ENCODE measurements around the gene CHD1L. TPM values are rescaled to one million over a fixed set of nuclear protein-coding genes. Genes with fewer than 3 reads are reported as not detected.
"Not testable (repeated sequence)": the region's sequence is repeated elsewhere in the genome, so short reads cannot be mapped to it uniquely, and the experiment has no call there.

Gene CHD1L
- polyA plus RNA-seq, 3 donors = 40.4 to 65.6 (median 59.8) TPM

GRCh38 chr1:147252540-147252939, 10.1 kb downstream of the CHD1L start:
- no peak for DNase-seq

- no peak for DNase-seq
Measured at GRCh38 chr1:147260956-147261355, 18.5 kb downstream of the CHD1L start.

DNA sequence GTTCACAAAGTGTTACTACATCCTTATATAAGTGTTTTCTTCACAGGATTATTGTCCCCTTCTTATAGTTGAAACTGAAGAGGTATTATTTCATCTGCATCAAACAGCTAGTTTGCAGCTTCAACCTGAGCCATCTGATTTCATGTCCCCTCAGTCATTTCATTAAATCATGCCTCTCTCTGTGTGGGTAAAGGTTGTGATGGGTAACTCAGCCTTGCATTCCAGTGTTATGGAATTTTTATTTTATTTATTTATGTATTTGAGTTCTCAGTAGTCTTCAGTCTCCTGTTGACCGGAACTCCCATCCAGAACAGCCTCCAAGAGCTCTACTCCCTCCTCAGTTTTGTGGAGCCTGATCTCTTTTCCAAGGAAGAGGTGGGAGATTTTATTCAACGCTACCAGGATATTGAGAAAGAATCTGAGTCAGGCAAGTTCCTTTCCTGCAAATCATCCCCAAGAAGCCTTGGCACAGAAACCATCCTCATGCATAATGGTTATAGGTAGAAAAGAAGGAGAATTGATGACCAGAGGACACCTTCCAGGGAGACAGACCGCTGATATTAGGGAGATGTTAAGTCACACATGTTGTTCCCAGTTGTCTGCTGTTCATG, 21.8 kb downstream of the CHD1L start:
- DNase-seq = no peak

- DNase-seq = no peak
Measured at GRCh38 chr1:147266381-147266780, 23.9 kb downstream of the CHD1L start.

GRCh38 chr1:147267711-147268110, 25.2 kb downstream of the CHD1L start:
- DNase-seq = no peak

DNA sequence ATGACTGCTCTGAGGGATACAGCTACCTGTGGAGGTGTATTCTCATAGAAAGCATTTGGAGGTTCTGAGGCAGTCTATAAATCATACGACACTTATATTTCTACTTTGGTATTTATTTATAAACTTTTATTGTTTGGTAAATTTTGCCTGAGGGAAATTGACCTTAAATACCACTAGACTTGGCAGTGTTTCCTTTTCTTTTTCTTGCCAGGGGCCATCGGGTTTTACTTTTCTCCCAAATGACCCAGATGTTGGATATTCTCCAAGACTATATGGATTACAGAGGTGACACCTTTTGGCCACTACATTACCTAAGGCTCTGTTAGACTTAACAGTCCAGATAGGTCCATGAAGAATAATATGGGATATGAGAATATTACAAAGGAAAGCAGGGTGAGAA, 28.2 kb downstream of the CHD1L start:
- no peak for DNase-seq

DNA sequence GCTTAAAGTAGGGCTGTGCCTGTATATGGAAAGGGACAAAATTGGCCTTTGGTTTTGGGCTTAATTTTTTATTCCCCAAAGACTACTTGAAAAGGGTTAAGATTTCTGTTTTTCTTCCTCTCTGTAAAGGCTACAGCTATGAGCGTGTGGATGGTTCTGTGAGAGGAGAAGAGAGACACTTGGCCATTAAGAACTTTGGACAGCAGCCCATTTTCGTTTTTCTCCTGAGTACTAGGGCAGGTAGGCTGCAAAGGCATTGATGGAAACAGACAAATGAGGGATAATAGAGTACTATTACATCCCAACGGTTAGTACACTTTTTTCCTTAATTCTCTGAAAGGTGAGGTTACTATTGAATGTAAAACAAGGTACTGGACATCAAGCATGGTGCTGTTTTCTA, 29.6 kb downstream of the CHD1L start:
- no peak for DNase-seq

- DNase-seq = peak; percentile 33
Measured at GRCh38 chr1:147273409-147274336, 31.2 kb downstream of the CHD1L start.

DNA sequence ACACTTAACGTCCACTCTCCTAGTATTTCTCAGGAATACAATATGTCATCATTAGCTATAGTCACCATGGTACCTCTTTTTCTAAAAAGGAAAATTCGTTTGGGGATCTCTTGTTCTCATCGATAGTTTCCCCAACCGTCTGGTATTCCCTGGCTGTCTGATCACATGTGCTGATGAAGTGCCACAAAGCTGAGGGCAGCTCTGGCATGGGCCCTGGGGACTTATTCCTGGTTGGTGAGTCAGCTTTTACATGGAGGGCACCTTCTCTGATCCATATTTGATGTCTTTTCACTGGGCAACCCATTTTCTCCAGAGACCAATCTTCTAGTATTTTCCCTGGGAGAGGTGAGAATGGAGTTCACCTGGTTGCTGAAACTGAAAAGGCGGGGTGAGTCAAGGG, 39.5 kb downstream of the CHD1L start:
- no peak for DNase-seq

DNA sequence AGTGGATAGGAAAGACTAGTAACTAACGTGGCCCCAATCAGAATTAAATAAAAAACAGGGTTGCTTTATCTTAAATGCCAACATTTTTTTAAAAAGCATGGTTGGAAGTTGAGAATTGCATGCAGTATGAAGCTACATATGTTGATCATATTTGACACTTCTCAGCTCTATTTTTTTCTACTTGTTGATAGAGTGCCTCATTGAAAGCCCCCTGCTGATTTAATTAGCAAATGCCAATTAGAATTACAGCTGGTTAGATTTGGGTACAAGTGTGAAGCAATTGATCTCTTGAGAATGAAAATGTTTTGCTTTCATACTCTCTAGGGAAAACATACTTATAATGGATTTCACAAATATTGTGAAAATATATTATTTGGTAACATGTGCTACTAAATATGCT, 40.5 kb downstream of the CHD1L start:
- no peak for DNase-seq

DNA sequence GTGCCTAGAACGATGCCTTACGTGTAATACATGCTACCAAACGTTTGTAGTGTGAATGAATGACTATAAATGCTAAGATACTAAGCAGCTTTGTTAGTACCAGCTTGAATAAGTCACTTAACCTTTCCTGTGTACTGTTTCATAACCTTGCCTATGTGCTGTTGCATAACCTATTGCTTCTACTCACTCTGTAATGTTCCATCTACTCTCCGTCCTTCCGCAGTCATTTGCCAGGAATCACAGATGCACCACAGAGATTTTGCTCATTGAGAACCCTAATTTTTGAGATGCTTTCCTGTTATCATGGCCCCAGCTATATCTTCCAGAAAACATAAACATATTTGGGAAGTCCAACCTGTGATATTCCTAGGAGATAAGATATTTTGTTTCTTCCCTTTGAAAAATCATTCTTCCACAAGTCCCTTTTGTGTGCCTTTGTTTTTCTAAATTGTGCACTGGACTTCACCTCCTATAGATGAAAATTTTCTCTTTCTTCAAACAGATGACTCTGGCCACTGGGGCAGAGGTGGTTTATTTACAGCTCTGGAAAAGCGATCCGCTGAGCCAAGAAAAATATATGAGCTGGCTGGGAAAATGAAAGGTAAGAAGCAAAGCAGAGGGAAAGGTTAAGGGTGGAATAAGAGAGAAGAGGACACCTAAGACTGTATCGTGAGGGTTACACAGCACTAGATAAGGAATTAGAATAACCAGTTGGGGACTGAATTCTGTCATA, 44.8 kb downstream of the CHD1L start:
- DNase-seq = no peak

DNA sequence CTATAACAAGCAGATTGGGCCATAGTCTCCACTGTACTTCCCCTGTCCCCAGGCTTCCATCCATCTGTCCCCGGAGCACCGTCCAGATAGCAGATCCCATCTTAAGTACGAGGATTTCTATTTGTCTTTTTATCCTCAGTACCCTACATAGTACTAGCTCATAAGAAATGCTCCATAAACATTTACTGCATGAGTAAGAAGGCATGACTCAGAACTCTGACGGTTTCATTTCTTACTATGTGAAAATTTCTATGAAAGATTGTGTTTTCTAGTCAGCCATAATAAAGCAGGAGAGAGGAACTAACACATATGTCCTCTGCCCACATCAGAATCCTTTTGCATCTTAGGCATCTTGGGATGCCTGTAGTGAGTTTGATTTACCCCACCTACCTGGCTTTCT, 49.5 kb downstream of the CHD1L start:
- DNase-seq = no peak

DNA sequence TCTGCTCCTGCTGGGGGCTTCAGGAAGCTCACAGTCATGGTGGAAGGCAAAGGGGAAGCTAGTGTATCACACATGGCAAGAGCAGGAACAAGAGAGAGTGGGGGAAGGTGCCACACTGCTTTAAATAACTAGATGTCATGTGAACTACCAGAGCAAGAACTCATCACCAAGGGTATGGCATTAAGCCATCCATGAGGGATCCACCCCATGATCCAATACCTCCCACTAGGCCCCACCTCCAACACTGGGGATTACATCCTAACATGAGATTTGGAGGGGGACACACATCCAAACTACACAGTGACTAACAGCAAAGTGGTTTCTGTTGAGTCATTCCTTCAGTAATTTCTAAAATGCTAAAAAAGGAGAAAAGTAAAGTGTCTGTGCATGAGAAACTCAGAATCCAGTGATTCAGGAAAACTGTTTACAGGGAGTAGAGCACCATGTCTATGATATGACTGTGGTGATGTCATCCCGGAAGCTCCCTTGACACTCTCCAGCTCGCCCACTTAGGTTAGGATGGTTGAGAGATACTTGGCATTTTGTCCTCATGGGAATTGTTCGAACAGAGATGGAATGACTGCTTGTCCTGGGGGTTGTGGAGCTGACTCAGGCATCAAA, 50.3 kb downstream of the CHD1L start:
- no peak for DNase-seq

- no peak for DNase-seq
Measured at GRCh38 chr1:147297438-147297837, 55.0 kb downstream of the CHD1L start.

GRCh38 chr1:147305803-147306202, 63.3 kb downstream of the CHD1L start:
- not testable (repeated sequence) for DNase-seq

DNA sequence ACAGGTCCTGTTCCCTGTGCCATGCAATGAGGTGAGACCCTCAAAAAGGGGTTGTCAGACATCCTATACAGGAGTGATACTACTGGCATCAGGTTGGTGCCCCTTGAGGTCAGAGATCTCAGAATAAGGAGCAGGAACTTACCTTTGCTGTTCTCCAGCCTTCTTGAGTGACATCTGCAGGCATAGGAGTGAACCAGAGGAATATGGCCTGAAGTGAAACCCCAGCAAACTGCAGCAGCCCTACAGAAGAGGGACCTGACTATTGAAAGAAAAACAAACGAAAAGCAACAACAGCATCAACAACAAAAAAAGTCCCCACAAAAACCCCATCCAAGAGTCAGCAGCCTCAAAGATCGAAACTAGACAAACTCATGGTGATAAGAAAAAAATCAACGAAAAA, 74.5 kb downstream of the CHD1L start:
- no peak for DNase-seq

DNA sequence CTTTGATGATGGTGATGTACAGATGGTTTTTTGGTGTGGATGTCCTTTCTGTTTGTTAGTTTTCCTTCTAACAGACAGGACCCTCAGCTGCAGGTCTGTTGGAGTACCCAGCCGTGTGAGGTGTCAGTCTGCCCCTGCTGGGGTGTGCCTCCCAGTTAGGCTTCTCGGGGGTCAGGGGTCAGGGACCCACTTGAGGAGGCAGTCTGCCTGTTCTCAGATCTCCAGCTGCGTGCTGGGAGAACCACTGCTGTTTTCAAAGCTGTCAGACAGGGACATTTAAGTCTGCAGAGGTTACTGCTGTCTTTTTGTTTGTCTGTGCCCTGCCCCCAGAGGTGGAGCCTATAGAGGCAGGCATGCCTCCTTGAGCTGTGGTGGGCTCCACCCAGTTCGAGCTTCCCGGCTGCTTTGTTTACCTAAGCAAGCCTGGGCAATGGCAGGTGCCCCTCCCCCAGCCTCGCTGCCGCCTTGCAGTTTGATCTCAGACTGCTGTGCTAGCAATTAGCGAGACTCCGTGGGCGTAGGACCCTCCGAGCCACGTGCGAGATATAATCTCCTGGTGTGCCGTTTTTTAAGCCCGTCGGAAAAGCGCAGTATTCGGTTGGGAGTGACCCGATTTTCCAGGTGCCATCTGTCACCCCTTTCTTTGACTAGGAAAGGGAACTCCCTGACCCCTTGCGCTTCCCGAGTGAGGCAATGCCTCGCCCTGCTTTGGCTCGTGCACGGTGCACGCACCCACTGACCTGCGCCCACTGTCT, 84.6 kb downstream of the CHD1L start:
- DNase-seq = not testable (repeated sequence)

DNA sequence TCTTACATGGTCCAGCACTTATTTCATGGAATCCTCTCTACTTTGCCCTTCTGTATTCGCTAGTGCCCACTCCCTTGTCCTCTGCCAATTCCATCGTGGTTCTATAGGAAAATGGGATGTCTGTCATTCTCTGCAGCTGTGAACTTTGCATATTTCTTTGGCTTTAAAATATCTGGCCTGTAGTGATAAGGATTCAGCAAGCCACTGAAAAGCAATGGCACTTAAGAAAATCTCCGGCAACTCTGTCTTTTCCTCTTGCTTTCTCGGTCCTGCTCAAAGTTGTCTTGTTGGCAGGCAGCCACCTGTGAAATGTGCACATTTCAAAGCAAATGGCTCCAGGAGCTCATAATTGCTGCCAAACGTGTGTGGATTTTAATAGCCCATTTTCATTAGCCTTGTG, 91.8 kb downstream of the CHD1L start:
- DNase-seq = no peak

GRCh38 chr1:147336291-147336690, 93.8 kb downstream of the CHD1L start:
- no peak for DNase-seq

GRCh38 chr1:147337040-147337630, 94.7 kb downstream of the CHD1L start:
- DNase-seq = peak; percentile 39

DNA sequence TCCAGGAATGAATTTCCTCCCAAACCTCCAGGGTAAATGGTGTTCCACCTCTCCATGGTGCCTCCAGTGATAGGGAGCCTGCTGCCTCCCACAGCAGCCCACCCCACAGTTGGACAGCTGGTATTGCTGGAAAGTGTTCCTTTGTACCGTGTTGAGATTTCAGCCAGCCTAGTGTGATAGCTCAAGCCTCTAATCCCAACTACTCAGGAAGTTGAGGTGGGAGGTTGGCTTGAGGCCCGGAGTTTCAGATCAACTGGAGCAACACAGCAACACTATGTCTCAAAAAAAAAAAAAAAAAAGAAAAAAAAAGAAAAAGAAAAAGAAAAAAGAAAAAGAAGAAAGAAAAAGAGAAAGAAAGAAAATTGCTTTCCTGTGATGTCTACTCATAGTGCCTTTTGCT, 96.1 kb downstream of the CHD1L start:
- DNase-seq = no peak

Measured in renal pelvis (tissue), 4 donors.